Stimulated activated CD4-positive, alpha-beta T cell treated with anti-CD3 and anti-CD28 coated beads, Interleukin-15, amount 100 ng/mL, for 1 hour (primary cell): ENCODE data around the gene CREG1.

Source experiments
- DNase-seq, 2 donors: peaks; one replicate each; pipeline ENCODE4 v3.0.0-alpha.2; 2020; ENCODE audit warnings: low read depth in 1 of 2, low spot score in 1 of 2

CREG1 gene

DNA sequence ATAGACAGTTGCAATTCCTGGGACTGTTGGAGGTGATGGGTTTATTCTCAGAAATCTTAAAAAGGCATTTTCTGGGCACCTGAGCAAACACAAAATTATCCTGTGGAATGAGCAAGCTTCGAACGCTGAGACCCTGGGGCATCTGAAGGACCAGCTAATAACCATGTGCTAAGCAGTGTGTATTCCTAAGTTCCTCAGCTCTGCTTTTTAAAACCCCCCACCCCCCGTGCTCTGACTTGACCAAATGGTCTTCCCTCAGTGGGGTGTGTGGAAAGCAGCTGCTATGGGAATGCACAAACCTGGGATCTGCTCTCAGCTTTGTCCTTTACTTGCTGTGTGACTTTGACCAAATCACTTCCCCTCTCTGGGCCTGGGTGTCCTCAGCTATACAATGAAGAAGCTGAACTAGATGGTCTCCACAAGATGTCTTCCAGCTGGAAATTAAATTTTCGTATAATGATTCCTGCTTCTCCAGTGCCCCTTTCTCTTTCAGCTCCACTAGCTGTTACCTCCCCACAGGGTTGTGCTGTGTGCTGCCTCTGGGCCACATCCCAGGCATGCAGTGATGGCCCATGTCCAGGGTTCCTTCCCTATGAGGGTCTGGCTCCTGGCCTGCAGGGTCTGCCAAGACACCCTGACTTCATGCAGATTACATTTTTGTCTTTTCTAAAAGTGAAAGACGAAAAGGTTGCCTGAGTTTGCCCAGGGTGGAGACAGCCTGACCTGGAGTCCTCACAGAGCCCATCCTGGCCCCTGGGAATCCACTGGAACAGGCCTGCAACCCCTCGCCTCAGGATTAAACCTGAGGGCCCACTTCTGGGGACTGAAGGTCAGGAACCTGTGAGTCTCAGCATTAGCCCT, 20.4 kb downstream of the CREG1 start:
- no peak for DNase-seq

DNA sequence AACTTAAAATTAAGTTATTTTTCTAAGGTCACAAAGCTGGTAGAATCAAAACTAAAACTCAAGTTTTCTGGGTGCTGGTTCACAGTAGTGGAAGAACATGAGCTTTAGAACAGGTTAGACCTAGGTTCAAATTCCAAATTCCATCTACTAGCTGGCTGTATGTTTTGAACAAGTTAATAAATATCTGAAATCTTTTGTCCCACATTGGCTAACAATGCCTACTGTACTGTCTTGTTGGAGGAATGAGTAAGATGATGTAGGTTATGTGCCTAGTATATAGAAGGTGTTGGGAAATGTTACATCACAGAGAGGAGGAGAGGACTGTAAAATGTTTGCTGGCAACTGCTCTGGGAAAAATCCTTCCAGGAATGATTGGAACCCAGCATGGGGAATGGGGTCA, 21.2 kb downstream of the CREG1 start:
- no peak for DNase-seq

DNA sequence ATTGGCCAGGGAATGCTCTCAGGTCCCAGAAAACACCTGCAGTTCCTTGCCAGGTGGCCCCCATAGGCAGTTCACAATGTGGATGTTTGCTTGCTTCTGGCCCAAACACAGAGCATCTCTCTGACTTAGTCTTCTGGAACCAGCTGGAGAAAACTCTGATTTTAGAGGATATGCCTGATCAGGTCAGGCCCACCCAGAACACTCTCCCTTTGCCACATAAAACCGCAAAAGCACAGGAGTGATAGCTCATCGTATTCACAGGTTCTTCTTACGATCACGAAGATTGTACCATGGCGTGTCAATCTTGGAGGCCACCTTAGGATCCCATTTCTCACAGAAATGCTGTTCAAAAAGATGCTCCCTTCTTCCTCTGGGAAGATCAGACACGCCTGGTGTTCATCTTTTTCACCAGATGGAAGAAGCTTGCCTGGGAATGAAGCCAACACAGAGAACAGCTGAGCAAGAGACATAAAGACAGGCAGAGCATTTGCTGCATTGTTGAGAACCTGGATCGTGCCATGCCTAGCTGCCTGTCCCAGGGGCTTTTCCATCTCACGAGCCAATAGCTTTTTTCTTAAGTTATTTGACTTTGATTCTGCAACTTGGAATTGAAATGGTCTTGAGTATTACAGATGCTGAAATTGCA, 23.6 kb downstream of the CREG1 start:
- no peak for DNase-seq

DNA sequence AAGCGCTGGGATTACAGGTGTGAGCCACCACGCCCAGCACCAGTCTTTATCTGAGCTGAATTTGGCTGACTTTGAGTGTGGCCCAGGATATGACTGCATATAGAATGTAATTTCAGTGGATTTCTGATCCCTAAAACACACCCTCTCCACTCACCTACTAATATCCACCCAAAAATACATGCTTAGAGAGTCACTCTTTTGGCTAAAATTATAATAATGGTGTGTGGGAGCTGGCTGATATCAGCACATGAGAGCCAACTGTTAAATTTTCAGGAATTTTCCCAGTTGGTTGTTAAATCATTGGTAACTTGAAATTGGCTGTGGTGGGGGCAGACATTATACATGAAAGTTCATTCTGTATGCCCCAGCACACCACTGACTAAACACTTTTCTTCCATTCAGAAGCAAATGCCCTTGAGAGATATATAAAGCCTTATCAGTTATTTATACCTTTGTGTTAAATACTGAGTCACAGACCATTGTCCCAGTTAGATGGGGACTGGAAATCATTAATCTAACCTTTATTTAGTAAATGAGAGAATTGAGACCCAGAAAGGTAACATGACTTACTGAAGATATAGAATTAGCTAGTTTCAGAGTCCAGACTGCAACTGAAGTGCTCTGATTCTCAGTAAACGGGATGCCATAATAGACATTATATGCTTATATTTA, 25.4 kb downstream of the CREG1 start:
- no peak for DNase-seq

DNA sequence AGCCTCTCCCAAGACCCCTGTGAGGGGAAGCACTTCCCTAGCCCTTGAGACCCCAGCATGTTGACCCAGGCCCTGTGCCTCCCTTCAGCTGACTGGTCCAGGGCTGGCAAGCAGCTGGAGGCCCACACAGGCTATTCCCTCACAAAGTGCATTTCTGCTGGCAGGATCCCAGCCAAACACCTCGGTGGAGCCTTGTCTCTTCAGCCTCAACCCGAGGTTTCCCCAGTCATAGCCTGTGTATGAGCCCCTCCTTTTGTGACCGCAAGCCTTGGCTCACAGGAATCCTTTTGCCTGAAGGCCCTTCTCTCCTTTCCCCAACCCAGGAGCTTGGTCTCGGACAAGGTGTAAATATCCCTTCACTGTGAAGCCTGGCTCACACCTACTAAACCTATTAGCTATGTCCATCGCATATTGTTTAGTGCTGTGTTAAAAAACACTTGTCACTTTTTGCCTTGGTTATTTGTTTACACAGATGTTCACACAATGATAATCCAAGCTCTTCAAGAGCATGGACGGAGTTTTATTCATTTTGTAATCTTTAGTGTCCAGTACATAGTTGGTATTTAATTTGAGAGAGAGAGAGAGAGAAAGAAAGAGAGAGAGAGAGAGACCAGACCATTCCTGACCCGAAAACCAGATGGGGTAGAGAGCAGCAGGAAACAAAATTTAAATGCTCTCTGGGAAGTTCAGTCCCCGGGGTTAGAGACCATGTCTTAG, 26.7 kb downstream of the CREG1 start:
- no peak for DNase-seq

DNA sequence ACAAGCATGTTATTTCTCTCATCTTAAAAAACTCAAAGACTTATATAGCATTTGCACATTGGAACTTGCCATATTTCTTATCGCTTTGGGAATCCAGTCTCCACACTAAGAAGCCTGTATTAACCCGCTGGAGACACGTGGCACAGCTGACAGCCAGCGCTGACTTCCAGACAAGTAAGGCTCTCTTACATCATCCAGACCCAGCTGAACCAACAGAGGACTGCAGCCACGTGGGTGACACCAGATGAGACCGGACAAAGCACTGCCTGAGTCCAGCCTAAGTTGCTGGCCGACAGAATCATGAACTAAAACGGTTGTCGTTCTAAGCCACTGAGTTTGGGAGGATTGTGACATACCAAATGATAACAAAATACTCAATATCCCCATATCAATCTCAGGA, 28.9 kb downstream of the CREG1 start:
- no peak for DNase-seq

DNA sequence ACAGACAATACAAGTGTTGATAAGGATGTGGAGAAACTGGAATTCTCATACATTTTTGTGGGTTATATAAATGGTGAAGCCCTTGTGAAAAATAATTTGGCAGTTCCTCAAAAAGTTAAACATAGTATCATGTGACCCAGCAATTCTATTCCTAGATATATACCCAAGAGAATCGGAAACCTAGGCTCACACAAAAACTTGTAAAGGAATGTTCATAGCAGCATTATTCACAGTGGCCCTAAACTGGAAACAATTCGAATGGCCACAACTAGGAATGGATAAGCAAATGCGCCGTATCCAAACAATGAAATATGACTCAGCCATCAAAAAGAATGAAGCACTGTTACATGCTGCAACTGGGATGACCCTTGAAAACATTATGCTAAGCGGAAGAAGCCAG, 31.3 kb downstream of the CREG1 start:
- no peak for DNase-seq

DNA sequence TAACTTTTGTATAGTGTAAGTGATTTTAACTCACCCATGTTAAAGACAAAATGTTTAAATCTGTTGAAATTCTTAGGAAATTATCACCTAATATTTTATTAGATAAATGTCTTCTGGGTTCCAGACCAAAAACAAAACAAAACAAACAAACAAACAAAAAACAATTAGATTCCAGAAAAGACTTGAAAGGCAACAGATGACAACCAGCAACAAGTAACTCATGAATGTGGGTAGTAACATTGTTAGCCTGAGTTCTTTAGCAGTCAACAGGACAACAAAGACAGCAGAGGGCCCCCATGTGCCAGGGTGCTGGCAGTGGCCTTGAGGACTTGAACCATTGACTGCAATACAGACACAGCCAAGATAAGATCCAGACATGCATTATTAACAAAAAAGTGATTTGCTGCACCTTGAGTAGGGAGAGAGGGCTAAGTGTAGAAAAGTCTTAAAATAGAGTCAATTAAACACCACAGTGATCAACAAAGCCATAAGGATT, 32.8 kb downstream of the CREG1 start:
- DNase-seq: no peak

DNA sequence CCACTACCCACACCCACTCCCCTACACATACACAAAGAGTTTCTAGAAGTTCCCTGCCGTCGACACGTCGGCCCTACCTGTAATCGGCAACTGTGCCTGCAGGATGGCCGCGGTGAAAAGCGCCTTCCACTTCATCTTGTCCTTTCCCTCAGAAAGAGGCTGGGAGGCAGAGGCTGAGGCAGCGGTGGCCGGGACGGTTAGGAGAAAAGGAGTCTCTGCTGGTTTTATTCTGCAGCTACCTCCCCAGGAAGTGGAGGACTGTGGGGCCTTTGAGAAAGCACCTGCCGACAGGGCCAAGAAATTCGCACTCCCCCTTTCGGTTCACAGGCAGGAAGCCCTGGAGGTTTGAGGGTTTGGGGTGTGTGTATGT, 35.2 kb downstream of the CREG1 start, which contains the start of gene CD247:
Gene CD247 (minus strand): TSS at position 199 of the 370 bp plus-strand sequence. CDS start 64 bp downstream, at position 135.
- DNase-seq: peak; percentile 36 to 51

DNA sequence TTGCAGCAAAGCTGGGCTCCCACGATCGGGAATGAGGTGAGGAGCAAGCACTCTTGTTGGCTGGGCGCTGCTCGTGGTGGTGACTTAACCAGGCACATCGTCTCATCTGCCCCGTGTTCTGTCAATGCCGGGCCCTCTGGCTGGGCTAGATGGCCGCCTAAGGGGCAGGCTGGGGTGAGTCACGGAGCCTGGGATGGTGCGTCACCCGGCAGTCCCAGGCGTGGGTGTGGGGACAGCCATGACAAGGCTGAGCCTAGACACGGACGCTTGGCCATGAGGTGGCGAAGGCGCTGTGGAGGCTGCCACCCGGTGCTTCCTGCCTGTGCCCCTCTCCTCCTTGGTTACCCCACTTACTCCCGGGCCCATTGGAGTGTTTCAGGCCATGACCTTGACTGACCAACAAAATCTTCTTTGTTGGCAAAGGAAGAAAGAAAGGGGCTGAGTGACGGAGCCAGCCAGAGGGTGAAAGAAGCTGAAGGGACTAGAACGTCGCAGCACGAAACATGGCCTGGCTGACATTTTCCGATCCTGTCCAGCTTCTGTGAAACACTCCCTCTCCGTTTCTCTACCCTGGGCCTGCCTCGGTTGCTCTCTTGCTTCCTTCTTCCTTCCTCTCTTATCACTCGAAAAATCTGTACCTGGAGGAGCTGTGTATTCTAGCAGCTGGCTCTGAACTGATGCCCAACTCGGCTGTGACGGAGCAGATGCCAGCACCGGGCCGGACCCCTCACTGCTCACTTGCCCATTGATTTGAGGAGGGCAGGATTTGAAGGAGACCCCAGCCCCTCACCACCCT, 35.8 kb downstream of the CREG1 start:
- peak; percentile 74 to 79 for DNase-seq

DNA sequence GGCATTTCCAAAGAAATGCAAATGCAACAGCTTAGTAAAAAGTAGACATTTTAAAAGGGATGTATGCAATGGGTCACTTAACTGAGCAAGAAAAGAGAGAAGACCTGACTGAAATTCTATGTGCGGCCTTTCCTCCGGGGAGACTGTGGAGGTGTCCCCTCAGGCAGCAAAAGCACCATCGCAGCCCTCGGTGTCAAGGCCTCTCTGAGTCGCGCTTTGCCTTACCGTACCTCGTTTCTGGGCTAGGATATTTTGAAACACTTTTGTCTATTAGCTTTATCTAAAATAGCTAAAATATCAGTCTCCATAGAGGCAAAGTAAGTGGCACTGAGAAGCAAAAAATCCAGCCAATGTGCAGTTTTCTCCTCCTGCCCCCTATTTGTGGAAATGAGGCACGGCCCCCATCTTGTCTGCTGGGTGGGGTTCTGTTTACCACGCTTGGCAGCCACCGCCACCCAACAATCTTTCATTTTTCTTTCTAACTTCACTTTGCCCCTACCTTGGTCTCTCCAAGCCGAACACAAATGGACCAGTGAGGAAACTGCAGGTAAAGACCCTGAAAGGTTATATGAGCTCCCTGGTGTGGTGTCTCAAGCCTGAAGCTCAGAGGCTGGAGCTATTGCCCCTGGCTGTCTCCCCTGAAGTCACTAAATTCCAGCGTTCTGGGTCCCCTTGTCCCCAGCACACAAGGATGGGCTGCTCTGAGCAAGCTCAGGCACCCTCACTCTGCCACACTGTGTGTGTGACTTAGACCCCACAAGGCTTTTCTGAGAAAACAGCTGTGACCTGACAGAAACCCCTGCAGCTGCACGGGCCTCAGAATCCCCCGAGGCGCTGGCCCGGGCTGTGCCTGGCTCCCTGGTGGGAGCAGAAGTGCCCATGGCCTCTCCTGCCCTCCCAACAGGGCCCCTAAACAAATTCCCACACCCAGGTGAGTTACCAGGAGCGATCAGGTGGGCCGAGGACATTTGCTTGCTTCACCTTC, 36.9 kb downstream of the CREG1 start:
- peak in 1 of 2 donors; percentile 25 for DNase-seq

DNA sequence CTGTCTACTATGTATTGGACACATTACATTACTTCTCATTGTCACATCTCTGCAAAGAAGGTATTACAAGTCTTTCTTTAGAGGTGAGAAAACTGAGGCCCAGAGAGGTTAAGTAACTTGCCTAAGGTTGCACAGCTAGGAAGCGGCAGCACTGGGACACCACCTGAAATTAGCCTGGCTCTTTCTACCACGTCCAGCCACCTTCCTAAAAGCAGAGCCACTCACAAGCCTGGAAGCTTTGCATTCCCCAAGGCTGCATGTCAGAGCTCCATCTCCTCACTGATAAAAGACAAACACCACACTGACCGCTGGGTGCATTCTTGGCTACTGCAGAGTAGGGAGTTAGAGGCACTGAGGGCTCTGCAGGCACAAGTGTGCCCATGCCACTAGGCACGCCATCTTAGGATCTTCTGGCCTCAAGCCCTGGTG, 37.7 kb downstream of the CREG1 start:
- no peak for DNase-seq

DNA sequence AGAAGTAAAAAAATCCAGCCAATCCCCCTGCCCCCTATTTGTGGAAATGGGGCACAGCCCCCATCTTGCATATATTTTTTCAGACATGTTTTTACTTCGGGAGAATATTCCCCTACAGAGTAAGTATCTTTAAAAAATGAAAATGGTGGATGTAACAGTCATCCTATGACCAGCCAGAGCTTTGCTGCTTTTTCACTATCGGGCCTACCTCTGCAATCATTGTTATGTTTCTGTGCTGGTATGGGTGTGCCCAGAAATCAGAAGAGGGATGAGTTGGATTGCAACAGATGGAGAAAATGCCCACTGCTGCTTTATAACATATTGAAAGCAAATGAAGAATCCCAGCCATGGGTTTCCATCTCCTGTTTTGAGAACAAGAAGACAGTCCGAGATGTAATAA, 38.1 kb downstream of the CREG1 start:
- no peak for DNase-seq

DNA sequence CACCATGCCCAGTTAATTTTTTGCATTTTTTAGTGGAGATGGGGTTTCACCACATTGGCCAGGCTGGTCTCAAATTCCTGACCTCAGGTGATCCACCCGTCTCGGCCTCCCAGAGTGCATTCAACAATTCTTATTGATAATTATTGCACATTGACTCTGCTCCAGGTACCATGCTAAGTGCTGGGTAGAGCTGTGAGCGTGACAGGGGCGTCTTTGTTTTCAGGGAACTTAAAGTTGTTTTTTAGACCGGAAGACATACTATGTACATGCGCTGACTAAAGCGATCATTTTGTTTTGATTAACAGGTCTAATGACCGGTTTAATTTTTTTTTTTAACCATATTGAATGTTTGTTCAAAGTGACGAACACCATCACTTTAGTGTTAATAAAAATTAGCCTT, 39.3 kb downstream of the CREG1 start:
- no peak for DNase-seq

DNA sequence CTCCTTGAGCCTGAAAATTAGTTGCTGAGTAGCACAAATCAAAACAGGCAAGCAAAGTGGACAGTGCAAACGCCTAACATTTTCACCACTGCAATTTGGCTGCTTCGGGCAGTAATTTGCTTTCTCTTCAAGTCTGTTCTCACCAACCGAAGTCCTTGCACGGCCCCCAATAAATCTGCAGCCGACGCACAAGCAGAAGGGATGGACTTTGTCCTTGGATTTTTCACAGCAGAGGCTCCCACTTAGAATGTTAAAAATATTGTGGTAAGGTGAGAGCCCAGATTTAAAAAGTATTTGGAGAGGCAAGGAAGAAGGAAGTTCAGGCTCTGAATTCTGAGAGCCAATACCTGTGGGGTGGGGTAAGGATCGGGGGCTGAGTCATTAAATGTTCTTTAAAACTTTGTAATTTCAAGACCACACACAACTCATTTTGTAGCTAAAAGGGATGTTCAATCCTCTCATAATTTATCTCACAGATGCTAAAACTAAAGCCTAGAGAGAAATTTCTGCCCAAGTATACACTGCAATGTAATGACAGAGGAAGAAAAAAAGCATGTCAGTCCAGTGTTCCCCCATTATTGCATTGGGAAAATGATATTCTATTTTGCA, 41.4 kb downstream of the CREG1 start:
- no peak for DNase-seq

DNA sequence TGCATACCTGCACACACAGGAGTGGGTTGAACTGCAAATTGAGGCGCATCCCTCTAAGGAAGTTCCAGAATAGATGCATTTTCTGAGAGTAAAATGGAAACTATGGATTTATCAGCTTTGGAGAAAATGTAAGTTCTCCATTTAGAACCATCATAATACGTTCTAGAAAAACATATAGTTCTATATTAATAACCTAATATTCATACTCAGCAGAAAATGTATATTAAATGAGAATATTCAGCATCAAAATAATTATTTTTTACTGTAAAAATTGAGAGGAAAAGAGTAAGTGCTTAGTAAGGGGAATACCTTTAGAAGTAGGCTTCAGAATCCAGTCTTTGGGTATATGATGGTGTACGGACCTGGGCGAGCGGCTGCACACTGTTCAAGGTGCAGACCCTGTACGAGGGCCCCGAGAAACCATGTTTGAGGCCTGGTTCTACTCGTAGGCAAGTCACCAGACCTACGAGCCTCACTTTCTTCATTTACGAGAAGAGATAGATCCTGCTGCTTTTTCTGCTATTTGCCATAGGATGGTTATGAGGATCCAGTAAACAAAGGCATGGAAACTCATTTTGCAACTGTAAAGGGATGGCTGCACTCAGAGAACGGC, 42.1 kb downstream of the CREG1 start:
- DNase-seq: no peak

DNA sequence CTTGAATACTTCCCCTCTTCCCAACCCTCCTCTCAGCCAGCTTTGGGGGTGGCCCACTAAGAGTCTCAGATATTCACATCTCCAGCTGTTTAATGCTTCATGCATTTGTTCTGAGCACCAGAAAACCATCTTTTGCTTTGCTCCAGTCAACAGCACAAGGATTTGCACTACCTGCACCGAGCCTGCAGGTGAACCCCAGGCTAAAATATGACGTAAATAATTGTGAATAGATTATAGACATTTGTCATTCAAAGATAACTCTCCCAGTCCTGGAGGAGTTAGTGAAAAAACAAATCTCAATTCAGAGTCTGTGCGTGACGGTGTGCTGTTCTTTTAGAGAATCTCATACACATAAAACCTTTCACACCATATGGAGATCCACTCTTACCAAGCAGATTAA, 42.7 kb downstream of the CREG1 start:
- DNase-seq: no peak

DNA sequence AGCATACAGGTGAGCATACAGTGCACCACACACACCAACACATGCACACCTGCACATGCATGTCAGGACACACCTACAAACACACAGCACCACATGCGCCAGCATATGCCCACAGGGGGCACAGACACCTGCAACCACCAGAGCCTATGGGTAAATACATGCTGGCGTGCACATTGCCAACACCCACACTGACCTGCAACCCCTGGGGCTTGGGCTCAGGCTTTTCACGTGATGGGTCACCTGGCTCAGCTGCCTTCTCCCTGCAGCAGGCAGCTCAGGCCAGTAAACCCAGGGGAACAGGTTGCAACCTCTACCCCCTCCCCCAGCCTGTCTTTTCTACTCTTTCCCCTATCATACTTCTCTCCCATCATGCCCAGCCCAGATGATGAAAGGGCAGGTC, 43.3 kb downstream of the CREG1 start:
- no peak for DNase-seq
